Measurements from ENCODE around the gene DCAF8L2. TPM values are rescaled to one million over a fixed set of nuclear protein-coding genes. Genes with fewer than 3 reads are reported as not detected.
"Not testable (repeated sequence)": the region's sequence is repeated elsewhere in the genome, so short reads cannot be mapped to it uniquely, and the experiment has no call there.

DCAF8L2 gene
- total RNA-seq, 1 experiment from 2014 or later: not detected

DNA sequence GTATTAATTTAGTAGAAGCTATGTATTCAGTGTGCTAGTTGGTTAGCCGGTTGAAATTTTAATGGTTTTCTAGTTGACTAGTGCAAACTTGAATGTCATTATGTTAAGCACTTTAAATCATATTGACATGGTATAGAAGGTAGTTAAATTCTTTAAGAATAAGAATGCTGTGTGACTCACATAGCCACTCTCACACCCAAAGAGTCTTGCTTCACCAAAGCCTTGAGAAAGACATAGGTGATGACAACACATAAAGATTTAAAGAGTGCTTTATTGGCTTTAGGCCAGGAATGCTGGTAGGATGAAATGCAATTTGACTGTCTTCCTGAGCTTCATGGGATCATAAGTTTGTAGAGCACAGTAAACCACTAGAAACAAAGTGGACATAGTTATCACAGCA lies 85.3 kb downstream of the DCAF8L2 start:
- DNase-seq (ENCODE audit: low spot score): no peak

DNA sequence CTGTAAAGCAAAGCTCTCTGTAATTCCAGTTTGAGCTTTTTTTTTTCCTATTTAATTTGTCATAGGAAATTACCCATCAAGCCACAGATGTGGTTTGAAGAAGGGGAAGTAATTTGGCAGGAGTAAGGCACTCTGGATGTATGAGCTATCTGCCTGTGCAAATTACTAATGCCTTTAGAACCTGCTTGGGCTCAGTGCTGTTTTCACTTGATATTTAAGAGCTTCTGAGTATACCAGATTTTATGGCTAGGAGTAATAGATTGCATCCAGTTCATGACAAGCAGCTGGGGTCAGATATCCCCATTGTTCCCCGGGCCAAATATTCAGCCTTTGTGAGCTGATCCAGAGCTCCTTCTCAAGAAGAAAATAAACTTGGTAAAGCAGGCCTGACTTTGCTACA lies 89.1 kb downstream of the DCAF8L2 start:
- no peak for DNase-seq (ENCODE audit: low spot score)

DNA sequence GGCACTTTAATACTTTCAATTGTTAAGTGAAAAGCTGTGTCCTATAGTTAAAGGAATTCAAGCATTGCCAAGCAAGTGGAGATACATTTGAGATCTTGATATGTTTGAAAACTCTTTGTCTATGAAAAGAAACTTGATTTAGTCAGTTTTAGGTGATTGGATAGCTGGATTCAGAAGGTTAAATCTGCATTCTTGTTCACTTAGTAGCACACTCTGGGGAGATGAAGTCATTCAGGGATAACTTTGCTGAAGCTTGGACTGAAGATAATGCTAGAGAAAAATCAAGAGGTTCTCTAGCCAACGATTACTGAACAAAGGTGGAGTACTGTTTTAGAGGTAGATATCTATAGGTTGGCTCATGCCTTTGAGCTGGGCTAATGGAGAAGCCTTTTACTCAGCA lies 90.6 kb downstream of the DCAF8L2 start:
- DNase-seq (ENCODE audit: low spot score): no peak

DNA sequence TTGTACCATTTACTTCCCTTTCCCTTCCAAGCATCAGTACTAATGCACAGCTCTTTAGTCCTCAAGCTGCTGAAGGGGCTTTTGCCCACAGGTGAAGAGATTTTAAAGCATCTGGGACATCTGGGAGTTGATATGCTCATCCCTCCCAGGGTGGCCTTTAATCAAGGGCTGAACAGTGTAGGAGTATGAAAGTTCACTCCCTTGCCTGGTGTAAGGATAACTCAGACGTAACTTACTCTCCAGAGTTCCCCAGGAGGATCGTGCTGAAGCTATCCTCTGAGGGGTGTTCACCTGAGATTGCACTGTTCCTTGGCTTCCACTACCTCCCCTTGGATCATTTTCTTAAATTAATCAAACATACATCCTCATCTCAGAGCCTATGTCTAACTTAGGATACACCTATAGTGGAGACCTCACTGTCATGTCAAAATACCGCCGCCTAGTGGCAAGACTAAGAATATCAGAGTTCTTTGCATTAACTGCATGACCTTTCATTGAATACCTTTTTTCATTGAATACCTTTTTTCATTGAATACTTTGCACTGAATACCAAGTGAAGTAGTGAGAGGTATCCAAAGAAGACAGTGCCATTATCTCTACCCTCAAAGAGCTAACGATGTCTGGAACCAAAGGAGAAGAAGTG lies 93.5 kb downstream of the DCAF8L2 start:
- peak; percentile 51 for DNase-seq (ENCODE audit: low spot score)

DNA sequence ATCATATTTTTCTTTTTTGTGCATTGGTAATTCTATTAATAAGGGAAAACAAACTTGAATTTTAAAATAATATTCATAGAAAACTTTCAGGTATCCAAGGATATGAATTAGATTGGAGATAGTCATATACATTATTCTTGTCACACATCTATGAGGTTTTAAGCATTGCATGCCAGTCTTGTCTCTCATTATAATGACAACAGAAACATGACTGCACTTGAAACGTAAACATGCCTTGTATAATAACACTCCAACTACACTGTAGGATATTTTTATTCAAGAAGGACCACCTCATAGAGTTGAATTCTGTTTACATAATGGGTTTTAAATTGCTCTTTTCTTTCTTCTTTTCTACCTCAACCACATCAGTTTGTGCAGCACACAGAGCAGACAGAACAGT lies 104.5 kb downstream of the DCAF8L2 start:
- DNase-seq (ENCODE audit: low spot score): no peak

DNA sequence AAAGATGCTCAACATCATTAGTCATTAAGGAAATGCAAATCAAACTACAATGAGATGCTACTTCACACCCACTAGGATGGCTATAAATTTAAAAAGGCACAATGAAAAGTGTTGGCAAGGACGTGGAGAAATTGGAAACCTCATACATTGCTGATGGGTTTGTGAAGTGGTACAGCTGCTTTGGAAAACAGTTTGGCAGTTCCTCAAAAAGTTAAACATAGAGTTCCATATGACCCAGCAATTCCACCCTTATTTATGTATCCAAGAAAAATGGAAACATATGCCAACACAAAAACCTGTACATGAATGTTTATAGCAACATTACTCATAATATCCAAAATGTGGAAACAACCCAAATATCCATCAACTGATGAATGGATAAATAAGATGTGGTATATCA lies 116.4 kb downstream of the DCAF8L2 start:
- no peak for DNase-seq (ENCODE audit: low spot score)

DNA sequence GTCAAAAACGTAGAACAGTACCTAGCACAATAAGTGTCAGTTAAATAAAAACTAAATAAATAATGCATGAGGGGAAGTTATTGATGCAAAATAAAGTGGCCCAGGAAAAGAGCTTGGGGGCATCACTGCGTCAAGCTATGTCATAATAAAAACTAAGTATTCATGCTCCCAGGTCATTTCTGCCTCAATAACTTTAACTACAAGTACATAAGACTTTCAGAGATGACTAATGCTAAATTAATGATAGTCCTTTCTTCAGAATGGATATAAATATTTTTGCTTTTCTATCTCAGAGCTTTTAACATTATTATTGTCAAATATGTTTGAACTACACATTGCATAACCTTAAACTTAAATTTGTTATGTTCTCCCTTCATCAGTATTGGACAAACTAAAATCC lies 125.5 kb downstream of the DCAF8L2 start:
- DNase-seq (ENCODE audit: low spot score): no peak

DNA sequence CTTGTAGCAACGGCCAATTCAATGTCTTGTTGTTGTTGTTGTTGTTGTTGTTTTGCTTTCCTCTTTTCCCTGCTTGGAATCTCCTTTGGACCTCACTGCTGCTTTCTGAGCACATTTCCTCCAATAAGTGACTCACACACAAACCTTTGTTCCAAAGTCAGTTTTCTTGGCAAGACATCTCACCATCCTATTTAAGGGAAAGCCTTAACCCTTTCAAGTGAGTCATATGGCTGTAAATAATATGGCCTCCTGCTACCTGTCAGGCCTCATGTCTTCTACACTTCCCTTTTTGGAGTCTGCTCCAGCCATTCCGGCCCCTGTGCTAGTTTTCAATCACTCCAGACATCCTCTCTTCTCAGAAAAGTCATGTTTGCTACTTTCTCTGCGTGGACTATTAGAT lies 138.1 kb downstream of the DCAF8L2 start:
- DNase-seq (ENCODE audit: low spot score): no peak

DNA sequence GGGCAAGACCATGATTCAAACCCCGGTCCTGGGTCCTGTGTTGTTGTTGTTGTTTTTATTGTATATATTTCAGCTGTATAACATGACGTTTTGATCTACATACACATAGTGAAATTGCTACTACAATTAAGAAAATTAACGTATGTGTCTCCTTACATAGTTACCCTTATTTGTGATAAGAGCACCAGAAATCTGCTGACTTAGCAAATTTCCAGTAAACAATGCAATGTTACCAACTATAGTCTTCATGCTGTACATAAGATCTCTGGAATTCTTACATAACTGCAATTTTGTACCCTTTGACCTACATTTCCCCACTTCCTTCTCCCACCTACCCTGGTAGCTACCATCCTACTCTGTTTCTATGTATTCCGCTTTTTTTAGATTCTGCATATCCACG lies 141.8 kb downstream of the DCAF8L2 start:
- no peak for DNase-seq (ENCODE audit: low spot score)

DNA sequence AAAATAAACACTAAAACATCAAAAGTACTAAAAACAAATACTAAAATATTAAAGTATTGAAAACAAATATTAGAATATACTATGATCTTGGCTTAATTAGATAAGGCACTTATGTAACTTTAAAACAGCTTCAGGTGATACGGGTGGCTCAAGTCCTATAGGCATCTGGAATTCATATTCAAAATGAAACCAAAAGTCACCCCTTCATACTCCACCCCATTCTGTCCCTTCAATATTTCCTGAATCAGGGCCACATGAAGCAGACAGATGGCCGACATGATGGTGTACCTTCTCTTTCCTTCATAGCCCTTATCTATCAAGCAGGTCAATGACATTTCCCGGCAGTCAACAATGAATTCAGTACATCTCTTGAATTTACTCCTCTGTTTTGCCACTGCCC lies 145.8 kb downstream of the DCAF8L2 start:
- no peak for DNase-seq (ENCODE audit: low spot score)

DNA sequence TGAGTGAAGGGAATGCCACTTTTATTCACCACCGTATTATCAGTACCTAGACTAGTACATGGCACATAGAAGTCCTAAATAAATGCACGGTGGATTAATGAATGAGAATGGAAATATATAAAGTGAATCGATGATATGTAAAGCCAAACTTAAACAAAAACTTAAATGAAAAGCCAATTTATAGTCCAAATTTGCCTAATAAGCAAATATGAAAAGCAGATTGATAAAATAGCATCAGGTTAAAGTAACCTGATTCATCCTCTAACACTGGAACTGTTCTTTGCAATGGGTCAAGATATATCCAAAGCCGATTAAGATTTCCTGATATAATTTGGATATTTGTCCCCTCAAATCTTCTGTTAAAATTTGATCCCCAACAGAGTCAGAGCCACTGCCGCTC lies 150.8 kb downstream of the DCAF8L2 start:
- no peak for DNase-seq (ENCODE audit: low spot score)

DNA sequence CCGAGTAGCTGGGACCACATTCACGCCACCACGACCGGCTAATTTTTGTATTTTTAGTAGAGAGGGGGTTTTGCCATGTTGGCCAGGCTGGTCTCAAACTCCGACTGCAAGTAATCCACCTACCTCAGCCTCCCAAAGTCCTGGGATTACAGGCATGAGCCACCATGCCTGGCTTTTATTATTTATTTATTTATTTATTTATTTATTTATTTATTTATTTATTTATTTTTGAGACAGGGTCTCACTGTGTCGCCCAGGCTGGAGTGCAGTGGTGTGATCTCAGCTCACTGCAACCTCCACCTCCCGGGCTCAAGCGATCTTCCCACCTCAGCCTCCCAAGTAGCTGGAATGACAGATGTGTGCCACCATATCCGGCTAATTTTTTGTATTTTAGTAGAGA lies 153.4 kb downstream of the DCAF8L2 start:
- not testable (repeated sequence) for DNase-seq (ENCODE audit: low spot score)

DNA sequence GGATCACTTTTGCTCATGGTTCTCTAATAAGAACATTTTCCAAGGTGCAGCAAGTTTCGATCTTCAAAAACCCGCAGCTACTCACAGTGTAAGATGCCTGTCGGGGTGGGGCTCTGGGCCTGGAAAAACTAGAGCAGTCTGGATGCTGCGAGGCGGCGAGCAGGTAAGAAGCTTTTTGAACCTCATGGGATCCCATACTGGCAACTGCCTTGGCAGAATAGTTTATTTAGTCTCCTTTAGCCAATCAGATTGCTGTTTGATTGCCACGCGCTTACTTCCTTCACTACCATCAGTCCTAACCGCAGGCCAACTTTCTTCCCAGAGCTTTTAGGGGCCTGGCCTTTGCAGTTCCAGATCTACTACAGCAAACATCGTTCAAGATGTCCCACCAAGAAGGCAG lies 156.4 kb downstream of the DCAF8L2 start:
- no peak for DNase-seq (ENCODE audit: low spot score)

DNA sequence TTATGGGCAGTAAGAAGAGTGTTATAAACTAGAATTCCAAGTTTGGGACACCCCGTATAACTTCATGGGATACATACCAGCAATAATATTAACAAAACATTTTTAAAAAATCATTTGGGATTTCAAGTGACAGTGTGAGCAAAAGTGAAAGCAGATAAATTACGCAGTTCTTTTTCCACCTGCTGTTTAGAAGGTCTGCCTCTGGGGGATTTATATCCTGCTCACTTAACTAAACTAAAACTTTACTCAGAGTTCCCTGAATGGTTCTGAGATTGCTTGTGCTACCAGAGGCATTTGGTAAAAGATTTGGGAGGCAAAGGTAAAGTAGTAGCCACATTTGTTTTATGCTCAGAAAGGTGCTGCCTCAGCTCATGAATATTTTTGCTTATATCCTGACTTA lies 160.2 kb downstream of the DCAF8L2 start:
- not testable (repeated sequence) for DNase-seq (ENCODE audit: low spot score)

DNA sequence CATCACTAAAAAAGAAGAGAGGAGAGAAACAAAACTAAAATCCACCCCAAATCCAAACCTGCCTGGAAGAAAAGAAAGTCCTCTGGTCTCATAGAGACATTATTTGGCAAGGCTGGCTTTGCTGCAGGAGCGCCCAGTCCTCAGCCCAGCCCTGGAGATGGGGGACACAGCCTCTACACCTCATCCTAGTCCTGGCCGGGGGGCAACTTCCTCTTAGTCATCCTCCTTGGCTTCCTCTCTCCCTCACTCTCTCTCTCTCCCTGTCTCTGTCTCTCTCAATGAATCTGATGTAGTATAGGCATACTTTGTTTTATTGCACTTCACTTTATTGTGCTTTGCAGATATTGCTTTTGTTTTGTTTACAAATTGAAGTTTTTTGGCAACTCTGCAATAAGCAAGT lies 161.8 kb downstream of the DCAF8L2 start:
- DNase-seq (ENCODE audit: low spot score): no peak

DNA sequence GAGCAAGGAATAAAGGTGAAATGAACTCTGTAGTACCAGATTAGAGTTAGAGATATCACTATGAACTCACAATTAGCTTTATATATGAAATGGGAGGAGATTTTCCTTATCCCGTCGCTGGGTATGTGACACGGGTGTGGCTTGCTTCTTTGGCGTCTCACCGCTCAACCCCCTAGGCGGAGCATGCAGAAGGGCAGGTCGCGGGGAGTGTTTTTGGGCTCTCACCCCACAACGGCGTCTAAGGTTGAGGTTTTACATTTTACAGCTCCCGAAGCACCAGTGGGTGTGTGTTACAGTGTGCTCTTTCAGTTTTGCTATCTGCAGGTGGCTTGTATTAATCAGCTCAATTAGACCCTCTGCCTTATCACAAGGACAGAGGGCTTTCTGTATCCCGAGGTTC lies 175.6 kb downstream of the DCAF8L2 start:
- no peak for DNase-seq (ENCODE audit: low spot score)

DNA sequence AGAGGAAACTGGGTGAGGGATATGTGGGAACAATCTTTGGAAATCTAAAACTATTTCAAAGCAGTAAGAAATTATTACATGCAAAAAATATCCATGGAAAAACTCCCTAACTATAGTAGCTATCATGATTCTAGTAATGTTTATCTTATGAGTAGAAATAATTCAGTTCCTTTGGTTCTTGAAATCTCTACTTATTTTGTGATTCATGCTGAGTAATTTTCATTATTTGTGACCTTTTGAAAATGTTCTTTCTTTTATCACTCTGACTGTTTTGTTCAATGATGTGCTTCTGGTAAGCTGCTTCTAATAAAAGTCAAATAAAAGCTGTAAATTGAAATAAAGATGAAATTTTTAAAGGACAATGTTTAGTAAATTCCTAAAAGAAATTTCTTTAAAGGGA lies 177.2 kb downstream of the DCAF8L2 start:
- no peak for DNase-seq (ENCODE audit: low spot score)

DNA sequence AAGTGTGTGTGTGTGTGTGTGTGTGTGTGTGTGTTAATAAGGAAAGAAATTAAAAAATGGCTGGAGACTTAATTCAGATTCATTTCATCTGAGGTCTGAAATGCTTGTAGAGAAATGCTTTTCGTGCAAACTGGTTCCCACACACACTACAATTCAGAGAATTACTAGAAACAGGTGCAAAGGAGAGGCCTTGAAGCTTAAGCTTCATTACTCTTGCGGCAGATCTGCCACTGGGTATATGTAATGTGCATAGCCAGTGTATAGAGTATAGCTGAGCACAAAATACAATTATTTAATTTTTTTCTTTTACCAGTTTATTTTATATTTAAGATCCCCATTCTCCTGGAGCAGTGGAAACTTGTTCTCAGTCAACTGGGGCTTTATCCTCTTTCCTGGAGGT lies 185.8 kb downstream of the DCAF8L2 start:
- DNase-seq (ENCODE audit: low spot score): no peak

DNA sequence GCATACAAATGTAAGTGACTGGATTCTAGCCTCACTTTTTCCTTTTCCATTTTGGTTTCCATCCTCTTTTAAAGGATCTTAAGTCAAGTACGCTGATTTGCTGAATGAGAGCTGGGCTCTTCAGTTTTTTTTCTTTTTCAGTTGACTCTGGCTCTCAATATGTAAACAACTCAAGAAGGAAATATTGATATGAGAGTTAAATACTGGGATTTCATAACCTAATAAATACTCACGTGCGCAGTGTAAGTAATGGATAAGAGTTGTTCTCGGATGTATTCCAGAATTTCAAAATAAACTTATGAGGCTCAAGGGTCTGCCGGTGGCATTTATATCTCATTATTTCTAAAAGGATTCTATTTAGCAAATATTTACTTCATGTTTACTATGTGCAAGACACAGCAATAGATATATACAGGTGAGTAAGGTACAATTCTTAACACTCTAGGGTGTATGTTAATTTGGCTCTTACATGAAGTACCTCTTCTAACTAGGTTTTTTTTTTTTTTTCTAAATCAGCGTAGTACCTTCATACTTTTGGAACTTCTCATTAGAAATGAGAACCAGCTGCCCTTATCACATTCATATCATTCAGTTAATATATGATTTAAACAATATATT lies 206.6 kb downstream of the DCAF8L2 start:
- DNase-seq (ENCODE audit: low spot score): no peak

DNA sequence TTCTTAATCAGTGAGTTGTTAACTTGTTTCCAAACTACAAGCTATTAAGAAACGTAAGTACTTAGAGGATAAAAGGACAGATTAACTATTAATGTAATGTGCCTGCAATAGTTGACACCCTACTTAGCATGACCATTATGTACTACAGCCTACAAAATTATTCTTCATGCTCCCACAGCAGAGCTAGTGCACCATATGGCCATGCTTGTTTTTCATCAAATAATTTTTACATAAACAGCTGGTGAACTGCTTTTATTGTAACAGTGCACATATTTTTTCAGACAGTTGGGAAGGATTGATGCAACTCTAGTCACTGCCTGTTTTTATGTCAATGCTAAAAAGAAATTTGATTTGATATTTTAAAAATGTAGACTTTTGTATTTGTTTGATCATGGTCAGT lies 207.4 kb downstream of the DCAF8L2 start:
- DNase-seq (ENCODE audit: low spot score): no peak
